ENCODE results near the gene TMA7. TPM values are rescaled to one million over a fixed set of nuclear protein-coding genes. Genes with fewer than 3 reads are reported as not detected.
"Not testable (repeated sequence)": the region's sequence is repeated elsewhere in the genome, so short reads cannot be mapped to it uniquely, and the experiment has no call there.

Gene TMA7
- total RNA-seq, 1 experiment from 2014 or later: 180 TPM

DNA sequence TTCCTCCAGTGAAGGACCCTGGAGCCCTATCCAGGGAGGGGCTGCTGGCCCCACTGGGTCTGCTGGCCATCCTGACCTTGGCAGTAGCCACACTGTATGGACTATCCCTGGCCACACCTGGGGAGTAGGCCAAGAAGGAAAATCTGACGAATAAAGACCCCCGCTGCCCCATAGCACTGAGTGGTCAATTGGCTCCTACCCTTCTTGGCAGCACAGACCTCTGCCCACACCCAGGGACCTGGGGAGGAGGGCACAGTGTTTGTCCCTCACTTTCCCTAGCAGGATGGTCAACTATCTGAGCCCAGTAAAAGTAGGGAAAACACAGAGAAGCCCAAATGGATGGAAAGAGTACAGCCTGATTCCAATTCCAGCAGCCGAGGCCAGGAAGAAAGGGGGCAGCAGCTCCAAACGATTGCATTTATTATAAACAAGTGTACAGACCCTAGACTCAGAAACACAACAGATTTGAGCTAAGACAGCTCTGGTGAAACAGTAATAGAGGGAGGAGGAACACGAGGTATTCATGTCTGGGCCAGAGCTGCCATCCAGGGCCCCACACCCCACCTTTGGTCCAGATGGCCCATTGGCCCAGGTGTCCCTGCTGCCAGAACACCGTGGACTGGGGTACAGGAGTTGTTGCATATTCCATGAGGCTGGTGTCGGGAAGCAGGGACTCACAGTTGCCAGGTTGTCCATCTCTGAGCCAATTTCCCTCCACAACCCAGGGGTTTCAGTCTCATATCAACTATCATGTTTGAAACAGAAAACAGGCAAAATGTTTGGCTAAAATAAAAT is 27.6 kb downstream of the TMA7 start:
- no peak for DNase-seq (ENCODE audit: low spot score)

DNA sequence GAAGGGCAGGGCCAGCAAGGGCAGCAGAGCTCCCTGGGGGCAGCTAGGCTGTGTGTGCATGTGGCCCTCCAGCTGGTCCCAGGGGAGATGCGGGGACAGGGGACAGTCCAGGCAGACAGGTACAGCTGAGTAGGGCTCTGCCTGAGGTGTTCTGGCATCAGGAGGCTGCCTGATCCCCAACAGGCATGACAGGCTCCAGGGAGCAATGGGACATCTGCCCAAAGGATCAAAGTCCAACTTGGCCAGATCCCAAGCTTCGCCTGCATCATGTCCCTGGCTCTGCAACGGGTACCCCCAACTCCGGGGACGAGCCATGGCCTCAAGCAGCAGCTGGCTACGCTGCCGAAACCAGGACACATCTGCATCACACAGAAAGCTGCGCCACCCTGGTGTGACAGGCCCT is 28.3 kb downstream of the TMA7 start:
- peak; percentile 36 for DNase-seq (ENCODE audit: low spot score)

DNA sequence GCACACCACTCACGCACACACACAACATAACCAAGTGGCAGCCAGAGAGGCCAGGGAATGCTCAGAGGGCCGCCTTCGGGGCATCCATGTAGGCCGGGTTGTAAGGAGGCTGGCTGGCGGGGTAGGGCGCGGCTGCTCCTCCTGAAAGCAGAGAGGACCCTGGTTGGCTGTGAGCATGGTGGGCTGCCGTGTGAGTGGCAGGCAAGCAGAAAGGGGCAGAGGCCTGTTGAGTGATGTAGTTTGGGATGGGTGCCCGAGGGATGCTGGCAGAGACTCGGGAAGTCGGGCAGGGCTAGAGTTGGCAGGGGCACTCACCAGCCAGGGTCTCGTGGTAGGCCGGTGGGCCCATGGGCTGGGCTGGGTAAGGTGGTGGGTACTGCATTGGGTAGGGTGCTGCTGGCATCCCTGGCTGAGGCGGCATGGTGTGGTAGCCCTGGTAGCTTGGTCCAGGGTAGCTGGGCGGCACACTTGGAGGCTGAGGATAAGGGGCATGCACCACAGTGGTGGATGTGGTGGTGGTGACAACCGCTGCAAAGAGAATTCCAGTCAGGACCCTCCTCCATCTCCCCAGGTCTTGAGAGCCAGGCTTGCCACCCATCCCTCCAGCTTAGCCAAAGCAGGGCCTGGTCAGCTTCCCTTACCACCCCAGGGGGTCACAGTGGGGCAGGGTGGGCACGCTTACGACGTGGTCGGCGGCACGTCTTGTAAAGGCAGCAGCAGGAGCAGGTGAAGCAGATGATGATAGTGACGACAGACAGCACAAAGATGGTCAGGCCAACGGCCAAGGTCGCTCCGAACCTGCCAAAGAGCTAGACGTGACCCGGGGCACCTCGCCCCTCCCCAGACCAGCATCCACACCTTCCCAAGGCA is 29.2 kb downstream of the TMA7 start:
- no peak for DNase-seq (ENCODE audit: low spot score)

DNA sequence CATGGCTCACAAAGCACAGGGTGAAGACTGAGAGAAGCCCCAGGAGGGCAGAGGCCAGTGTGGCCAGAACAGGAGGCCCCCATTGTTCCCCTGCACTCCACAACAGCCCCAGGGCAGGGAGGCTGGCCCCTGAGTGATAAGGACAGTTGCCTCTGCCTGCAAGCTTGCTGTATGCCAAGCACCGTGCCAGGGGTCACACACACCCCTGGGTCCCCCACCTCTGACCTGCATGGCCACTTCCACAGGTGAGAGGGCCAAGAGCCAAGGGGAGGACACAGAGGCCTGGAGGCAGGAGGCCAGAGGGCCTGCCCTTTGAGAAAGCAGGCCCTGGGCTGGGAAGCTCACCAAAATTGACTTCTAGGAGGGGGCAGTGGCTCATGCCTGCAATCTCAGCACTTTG is 30.2 kb downstream of the TMA7 start:
- DNase-seq (ENCODE audit: low spot score): no peak

DNA sequence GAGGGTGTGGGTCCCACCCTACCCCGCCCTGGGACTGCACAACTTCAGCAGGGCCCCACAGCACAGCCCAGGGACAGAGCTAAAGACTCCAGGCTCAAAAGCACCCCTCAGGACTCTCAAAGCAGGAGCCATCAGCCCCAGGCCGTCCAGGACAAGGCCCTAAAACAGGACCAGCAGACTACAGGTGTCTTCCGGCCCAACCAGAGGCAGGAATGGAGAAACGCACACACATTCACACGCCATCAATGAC is 32.5 kb downstream of the TMA7 start:
- no peak for DNase-seq (ENCODE audit: low spot score)

DNA sequence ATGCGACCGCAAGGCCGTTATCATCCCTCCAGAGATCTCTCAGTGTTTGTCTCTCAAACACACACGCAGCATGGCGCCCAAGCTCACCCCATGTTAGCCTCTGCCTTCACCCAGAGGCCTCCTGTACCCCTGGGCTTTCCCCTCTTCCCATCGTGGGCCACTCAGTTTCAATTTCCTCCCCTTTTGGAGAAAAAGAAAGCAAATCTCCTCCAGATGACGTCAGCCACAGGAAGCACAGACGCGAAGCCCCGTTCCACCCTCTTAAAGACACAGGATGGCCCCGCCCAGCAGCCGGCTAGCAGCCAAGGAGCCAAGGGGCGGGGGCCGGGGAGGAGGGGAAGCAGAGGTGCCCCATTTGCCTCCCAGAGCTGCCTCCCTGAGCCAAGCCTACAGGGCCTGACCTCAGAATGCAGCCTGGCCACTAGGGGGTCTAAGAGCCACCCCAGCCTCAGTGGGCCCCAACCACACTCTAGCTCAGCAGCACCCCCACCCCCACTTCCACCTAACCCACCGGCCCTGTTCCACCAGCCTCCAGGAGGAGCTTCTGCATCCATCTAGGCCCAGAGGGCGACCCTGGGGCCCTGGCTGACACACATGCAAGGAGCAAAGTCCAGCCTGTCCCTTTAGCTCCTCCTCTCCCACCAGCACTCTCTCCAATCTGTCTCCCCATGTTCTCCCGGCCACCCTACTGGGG is 33.0 kb downstream of the TMA7 start:
- DNase-seq (ENCODE audit: low spot score): peak; percentile 89

DNA sequence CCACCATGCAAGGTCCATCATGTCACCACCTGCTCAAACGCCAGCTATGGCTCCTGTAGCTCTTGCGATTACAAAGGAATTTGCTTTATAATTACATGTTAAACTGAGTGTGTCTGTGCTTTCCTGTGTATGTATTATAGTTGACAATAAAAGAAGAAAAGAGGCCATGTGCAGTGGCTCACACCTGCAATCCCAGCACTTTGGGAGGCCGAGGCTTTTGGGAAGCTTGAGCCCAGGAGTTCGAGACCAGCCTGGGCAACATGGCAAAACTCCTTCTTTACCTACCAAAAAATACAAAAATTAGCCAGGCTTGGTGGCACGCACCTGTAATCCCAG is 33.5 kb downstream of the TMA7 start:
- no peak for DNase-seq (ENCODE audit: low spot score)

DNA sequence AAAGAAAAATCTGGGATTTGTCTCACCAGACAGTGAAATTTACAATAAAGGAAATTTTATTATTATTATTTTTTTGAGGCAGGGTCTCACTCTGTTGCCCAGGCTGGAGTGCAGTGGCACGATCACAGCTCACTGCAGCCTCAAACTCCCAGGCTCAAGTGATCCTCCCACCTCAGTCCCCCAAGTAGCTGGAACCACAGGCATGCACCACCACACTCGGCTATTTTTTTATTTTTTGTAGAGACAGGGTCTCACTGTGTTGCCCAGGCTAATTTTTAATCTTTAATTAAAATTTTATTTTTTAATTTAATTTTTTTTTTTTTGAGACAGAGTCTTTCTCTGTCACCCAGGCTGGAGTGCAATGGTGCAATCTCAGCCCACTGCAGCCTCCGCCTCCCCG is 34.0 kb downstream of the TMA7 start:
- not testable (repeated sequence) for DNase-seq (ENCODE audit: low spot score)

DNA sequence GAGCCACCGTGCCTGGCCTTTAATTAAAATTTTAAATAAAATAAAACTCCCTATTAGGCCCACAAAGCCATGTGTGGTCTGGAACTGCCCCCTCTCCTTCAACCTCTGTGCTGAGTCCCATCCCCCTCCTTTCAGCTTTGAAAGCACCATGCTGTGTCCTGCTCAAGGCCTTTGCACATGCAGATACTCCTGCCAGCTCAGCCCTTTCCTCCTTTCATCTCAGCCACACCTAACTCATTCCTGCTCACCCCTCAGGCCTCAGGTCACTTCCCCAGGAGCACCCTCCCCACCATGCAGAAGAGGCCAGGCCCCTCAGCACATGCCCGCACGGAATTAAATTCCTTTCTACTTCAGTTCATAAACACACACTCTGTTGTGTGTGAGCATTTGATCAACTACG is 34.6 kb downstream of the TMA7 start:
- no peak for DNase-seq (ENCODE audit: low spot score)

DNA sequence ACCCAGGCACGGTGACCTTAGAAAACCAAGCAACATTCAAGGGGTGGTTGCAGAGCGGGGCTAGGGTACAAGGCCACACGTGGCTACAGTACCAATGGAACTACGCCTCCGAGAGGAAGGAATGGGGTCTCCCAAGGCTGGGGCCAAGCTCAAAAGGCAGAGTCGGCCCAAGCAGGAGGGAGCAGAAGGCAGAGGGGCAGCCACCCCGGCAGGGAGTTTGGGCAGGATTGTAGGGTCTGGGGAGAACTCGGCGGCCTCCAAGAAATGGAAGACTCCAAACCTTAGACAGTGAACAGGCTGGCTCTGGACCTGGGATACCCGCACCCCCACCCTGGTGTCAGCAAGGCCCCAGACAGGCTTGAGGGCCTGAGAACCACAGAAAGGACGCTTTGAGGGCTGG is 35.1 kb downstream of the TMA7 start:
- no peak for DNase-seq (ENCODE audit: low spot score)

DNA sequence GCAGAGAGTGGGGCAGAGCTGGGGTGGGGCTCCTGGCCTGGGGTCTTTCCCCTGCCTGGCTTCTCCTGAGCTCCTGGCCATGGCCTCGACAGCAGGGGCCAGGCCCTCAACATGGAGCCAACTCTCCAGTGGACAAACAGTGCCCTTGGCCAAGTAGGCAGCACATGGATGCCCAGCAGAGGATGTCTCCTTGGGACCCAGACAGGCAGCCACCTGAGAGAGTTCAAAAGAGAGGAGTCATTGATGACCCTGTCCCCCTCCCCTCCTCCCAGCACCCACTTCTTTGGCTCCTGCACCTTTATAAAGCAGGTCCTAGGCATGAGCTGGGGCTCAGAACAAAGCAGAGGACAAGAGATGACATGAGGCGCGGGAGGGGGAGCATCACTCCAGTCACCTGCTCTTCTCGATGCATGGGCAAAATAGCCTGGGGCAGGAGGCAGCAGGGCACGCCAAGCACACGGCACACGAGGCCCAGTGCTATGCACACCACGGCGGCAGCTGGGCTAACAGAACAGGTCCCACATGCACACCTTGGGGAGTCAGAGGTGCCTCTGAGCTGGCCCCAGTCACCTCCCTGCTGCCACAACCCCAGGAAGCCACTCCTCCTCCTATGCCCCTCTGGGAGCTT is 36.5 kb downstream of the TMA7 start:
- DNase-seq (ENCODE audit: low spot score): no peak

DNA sequence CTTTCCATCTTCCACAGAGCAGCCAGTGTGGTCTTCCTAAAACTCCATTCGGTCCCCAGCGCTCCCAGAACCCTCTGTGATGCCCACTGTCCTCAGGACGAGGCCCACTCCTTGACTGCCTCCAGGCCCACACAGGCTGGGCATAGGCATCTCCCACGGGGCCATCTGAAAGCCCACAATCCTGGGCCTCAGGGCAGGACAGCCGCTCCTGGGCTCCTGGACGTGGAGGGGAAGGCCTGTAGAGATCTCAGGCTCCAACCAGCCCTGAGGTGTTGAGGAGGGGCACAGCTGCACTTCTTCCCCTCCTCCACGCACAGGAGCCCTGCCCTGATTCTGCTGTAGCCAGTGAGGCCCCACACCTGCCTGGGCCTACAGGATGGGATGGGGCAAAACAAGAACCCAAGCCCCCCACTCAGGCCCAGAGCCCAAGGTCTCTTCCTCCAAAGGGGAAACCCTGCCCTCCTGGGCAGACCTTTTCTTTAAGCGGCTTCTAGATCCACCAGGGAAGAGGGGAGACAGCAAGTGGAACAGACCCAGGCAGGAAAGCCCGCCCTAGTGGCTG is 38.0 kb downstream of the TMA7 start:
- DNase-seq (ENCODE audit: low spot score): no peak

DNA sequence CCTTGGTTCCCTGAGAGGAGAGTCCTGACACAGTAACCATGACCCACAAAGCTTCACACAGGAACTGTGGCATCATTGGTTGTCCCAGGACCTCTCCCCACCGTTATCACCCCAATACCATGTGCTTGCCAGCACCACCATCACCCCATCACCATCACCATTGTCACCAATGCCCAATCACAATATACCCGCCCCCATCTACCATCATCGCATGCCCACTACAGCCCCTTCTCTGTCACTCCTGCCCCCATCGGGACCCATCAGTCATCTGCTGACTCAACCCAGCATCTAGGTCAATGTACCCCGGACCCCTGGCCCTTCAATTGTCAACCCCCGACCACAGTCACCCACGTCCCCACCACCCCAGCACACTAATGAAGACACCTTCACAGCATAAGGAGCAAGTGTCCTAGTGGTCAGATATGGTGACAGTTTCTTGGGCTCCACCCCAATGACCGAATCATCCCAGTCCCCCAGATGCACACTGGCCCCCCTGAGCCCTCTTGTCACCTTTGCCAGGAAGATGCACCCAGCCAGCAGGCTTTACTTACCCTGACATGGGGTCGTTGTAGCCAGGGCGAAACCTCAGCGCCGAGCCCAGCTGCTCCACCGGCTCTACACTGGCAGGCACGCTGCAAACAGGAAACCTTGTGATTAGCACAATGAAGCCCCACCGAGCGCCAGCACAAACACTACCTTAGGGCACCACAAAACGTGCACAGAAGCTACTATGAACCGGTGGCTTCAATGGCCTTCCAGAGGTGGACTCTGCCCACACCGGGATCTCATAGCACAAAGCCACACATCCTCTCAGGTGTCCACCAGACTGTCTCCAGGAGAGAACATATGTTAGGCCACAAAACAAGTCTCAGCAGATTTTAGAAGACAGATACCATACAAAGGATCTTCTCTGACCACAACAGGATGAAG is 38.8 kb downstream of the TMA7 start:
- DNase-seq (ENCODE audit: low spot score): no peak

DNA sequence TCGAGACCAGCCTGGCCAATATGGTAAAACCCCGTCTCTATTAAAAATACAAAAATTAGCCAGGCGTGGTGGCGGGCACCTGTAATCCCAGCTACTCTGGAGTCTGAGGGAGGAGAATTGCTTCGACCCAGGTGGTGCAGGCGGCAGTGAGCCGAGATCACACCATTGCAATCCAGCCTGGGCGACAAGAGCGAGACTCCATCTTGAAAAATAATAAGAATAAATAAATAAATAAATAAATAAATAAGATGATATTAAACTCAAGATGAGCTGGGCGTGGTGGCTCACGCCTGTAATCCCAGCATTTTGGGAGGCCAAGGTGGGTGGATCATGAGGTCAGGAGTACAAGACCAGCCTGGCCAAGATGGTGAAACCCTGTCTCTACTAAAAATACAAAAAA is 40.8 kb downstream of the TMA7 start:
- DNase-seq (ENCODE audit: low spot score): not testable (repeated sequence)

DNA sequence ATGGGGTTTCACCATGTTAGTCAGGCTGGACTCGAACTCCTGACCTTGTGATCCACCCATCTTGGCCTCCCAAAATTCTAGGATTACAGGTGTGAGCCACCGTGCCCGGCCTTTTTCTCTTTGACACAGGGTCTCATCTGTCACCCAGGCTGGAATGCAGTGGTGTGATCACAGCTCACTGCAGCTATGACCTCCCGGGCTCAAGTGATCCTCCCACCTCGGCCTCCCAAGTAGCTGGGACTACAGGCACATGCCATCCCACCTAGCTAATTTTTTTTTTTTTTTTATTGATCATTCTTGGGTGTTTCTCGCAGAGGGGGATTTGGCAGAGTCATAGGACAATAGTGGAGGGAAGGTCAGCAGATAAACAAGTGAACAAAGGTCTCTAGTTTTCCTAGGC is 42.8 kb downstream of the TMA7 start:
- DNase-seq (ENCODE audit: low spot score): not testable (repeated sequence)

DNA sequence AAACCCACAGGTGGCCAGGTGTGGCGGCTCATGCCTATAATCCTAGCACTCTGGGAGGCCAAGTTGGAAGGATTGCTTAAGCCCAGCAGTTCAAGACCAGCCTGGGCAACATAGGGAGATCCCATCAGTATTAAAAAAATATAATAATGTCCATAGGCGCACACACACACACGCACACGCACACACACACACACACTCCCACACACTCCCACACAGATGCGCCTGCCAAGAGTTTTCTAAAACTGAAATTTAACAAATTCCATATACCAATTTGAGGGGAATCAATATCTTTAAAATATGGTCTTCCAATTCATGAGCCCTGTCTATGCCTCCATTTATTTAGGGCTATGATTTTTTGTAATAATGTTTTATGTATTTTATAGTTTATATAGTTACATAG is 46.9 kb downstream of the TMA7 start:
- DNase-seq (ENCODE audit: low spot score): no peak

DNA sequence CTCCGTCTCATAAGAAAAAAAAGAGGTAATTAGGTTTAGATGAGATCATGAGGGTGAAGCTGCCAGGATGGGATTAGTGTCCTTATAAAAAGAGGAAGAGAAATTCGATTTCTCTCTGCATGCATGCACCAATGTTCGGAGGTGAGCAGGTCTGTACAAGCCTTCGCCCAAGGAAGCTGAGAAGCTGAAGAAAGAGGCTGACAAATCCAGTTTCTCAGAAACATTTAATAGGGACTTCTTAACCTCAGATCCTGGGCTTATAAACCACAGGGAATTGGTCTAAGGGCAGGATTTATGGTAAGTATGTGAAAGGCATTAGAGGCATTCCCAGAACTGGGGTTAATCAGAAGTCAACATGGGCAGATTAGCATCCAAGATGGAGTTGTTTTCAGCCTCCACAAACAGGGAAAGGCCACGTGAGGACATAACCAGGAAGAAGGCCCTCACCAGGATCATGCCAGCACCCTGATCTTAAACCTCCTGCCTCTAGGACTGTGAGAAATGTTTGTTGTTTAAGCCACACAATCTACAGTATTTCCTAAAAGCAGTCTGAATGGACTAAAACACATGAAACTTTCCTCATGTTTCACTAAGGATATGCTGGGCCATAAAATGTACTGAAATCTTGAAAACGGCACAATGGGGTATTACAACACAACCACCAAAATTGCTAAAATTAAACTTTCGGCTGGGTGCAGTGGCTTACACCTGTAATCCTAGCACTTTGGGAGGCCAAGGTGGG is 52.6 kb downstream of the TMA7 start:
- peak; percentile 41 for DNase-seq (ENCODE audit: low spot score)

DNA sequence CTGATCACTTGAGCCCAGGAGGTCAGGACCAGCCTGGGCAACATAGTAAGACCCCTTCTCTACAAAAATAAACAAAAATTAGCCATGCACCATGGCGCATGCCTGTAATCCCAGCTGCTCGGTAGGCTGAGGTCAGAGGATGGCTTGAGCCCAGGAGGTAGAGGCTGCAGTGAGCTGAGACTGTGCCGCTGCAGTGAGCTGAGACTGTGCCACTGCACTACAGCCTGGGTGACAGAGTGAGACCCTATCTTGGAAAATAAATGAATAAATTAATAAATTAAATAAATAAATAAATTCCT is 53.1 kb downstream of the TMA7 start:
- DNase-seq (ENCODE audit: low spot score): no peak
